ENCODE data around the gene UBL3. TPM values are rescaled to one million over a fixed set of nuclear protein-coding genes. Genes with fewer than 3 reads are reported as not detected.

UBL3 gene
- total RNA-seq, 1 experiment from 2014 or later: 24.4 TPM

- no TSS peak for BruUV-seq (replicated peaks)
- Histone ChIP-seq H3K79me2 (ENCODE audit: low read depth) (no peaks in the 10 kb centered on the region), H3K36me3 (ENCODE audit: low read depth) (no peaks in the 10 kb centered on the region), H2AFZ (no peak overlapping the region), H3K27ac (no peak overlapping the region), H3F3A (ENCODE audit: insufficient read depth, low read depth) (no peaks in the 10 kb centered on the region), H3K4me1 (replicated peaks; ENCODE audit: insufficient read depth) (no peaks in the 10 kb centered on the region), H3K4me2 (no peak overlapping the region), H3K9me2 (ENCODE audit: insufficient read depth) (no peaks in the 10 kb centered on the region), H3K27me3 (ENCODE audit: insufficient read depth, low read depth) (no peaks in the 10 kb centered on the region), H3K9me3 (ENCODE audit: insufficient read depth, low read depth) (no peaks in the 10 kb centered on the region), H3K4me3 (no peak overlapping the region), H4K20me1 (ENCODE audit: insufficient read depth) (no peaks in the 10 kb centered on the region)
- CTCF ChIA-PET: interaction anchor here (0.8 kb wide), 1 partner anchor 13 kb away, joined by 3 read pairs; no protein-coding TSS in a partner anchor
- no peak for DNase-seq
- intact Hi-C loops (cut with micrococcal nuclease; ENCODE audit: unreplicated experiment): no loop called here
- TF ChIP-seq CTCF (conservative IDR thresholded peaks at IDR 0.05) (no peak), EZH2 (IDR thresholded peaks at IDR 0.05; ENCODE audit: low read depth) (no peak)
- POLR2A ChIA-PET (ENCODE audit: unreplicated experiment): no interaction called here
Observed at GRCh38 chr13:29740961-29741360, 109.5 kb downstream of the UBL3 start.

GRCh38 chr13:29737061-29737460 is 113.4 kb downstream of the UBL3 start:
- no peak for DNase-seq
- no peaks in the 10 kb centered on the region for H3K36me3 ChIP-seq (ENCODE audit: low read depth)
- no peak overlapping the region for H3K4me3 ChIP-seq
- H3K4me2 ChIP-seq: no peak overlapping the region
- no peaks in the 10 kb centered on the region for H4K20me1 ChIP-seq (ENCODE audit: insufficient read depth)
- no peaks in the 10 kb centered on the region for H3K9me2 ChIP-seq (ENCODE audit: insufficient read depth)
- no peaks in the 10 kb centered on the region for H3K9me3 ChIP-seq (ENCODE audit: insufficient read depth, low read depth)
- H3K27ac ChIP-seq: no peak overlapping the region
- H2AFZ ChIP-seq: no peak overlapping the region
- TF ChIP-seq EZH2 (IDR thresholded peaks at IDR 0.05; ENCODE audit: low read depth): no peak
- TF ChIP-seq CTCF (conservative IDR thresholded peaks at IDR 0.05): no peak
- POLR2A ChIA-PET (ENCODE audit: unreplicated experiment): no interaction called here
- CTCF ChIA-PET: no interaction called here
- no peaks in the 10 kb centered on the region for H3K79me2 ChIP-seq (ENCODE audit: low read depth)
- H3F3A ChIP-seq (ENCODE audit: insufficient read depth, low read depth): no peaks in the 10 kb centered on the region
- intact Hi-C loops (cut with micrococcal nuclease; ENCODE audit: unreplicated experiment): no loop called here
- BruUV-seq (replicated peaks): no TSS peak
- H3K27me3 ChIP-seq (ENCODE audit: insufficient read depth, low read depth): no peaks in the 10 kb centered on the region
- H3K4me1 ChIP-seq (replicated peaks; ENCODE audit: insufficient read depth): peaks cover 6% of the 10 kb centered on the region

GRCh38 chr13:29733147-29733611 is 117.2 kb downstream of the UBL3 start:
- ChIA-PET CTCF (no interaction called here), POLR2A (ENCODE audit: unreplicated experiment) (no interaction called here)
- peak; percentile 31 to 51 for DNase-seq
- Histone ChIP-seq H3K9me3 (ENCODE audit: insufficient read depth, low read depth) (no peaks in the 10 kb centered on the region), H3K79me2 (ENCODE audit: low read depth) (no peaks in the 10 kb centered on the region), H3K9me2 (ENCODE audit: insufficient read depth) (no peaks in the 10 kb centered on the region), H3K27ac (no peak overlapping the region), H4K20me1 (ENCODE audit: insufficient read depth) (no peaks in the 10 kb centered on the region), H3K4me1 (replicated peaks; ENCODE audit: insufficient read depth) (peaks cover 6% of the 10 kb centered on the region), H3F3A (ENCODE audit: insufficient read depth, low read depth) (no peaks in the 10 kb centered on the region), H3K27me3 (ENCODE audit: insufficient read depth, low read depth) (peaks cover 18% of the 10 kb centered on the region; the same call in 1 of the 2 replicates), H2AFZ (no peak overlapping the region), H3K4me2 (0 out of 2 replicates have a peak overlapping the region, but pooled peaks have one; percentile 23), H3K36me3 (ENCODE audit: low read depth) (no peaks in the 10 kb centered on the region), H3K4me3 (no peak overlapping the region)
- BruUV-seq (replicated peaks): no TSS peak
- intact Hi-C loops (cut with micrococcal nuclease; ENCODE audit: unreplicated experiment): no loop called here
- TF ChIP-seq EZH2 (IDR thresholded peaks at IDR 0.05; ENCODE audit: low read depth) (no peak), CTCF (conservative IDR thresholded peaks at IDR 0.05) (no peak)

Measured in PC-9 (cell line).